ENCODE data around the gene ERBB4. TPM values are rescaled to one million over a fixed set of nuclear protein-coding genes. Genes with fewer than 3 reads are reported as not detected.
A peak's percentile ranks its signal among the peaks of the same experiment; 100 is the strongest.

ERBB4 gene
- total RNA-seq, result 9.9 TPM

- Histone ChIP-seq H3K9ac (ENCODE audit: low read depth in 1 of 3, low read length in 3 of 3) (peak within 1 kb of the TSS; percentile 73 to 90 (median 85)), H3K9me3 (ENCODE audit: control insufficient read depth in 3 of 3, low read length in 3 of 3) (no peaks in the 10 kb centered on the region), H3K4me3 (ENCODE audit: low read length in 3 of 3) (peak within 1 kb of the TSS; percentile 80 to 86 (median 82)), H3K27ac (ENCODE audit: low read depth, low read length) (peak within 1 kb of the TSS; percentile 70), H3K27me3 (ENCODE audit: control insufficient read depth in 3 of 3, insufficient read depth in 3 of 3, low read length in 3 of 3) (no peaks in the 10 kb centered on the region), H3K4me1 (ENCODE audit: control insufficient read depth in 3 of 3, insufficient read depth in 3 of 3, low read length in 3 of 3) (peaks cover 6 to 15% (median 14%) of the 10 kb centered on the region in 3 donors), H3K36me3 (ENCODE audit: control insufficient read depth in 3 of 3, insufficient read depth in 3 of 3, low read length in 3 of 3) (no peaks in the 10 kb centered on the region)
Observed at GRCh38 chr2:212538305-212539071, at the start of gene ERBB4. TSS of gene ERBB4 (minus strand) at chr2:212538802. CDS start at chr2:212538530, 272 bp downstream.

- Histone ChIP-seq H3K4me3 (ENCODE audit: low read length in 3 of 3) (no peak overlapping the region), H3K36me3 (ENCODE audit: control insufficient read depth in 3 of 3, insufficient read depth in 3 of 3, low read length in 3 of 3) (no peaks in the 10 kb centered on the region), H3K9me3 (ENCODE audit: control insufficient read depth in 3 of 3, low read length in 3 of 3) (no peaks in the 10 kb centered on the region), H3K9ac (ENCODE audit: low read depth in 1 of 3, low read length in 3 of 3) (no peak overlapping the region), H3K4me1 (ENCODE audit: control insufficient read depth in 3 of 3, insufficient read depth in 3 of 3, low read length in 3 of 3) (no peaks in the 10 kb centered on the region), H3K27me3 (ENCODE audit: control insufficient read depth in 3 of 3, insufficient read depth in 3 of 3, low read length in 3 of 3) (no peaks in the 10 kb centered on the region), H3K27ac (ENCODE audit: low read depth, low read length) (no peak overlapping the region)
Observed at GRCh38 chr2:212580117-212580516, 41.5 kb upstream of the ERBB4 start.

GRCh38 chr2:212556296-212556695, 17.7 kb upstream of the ERBB4 start:
- Histone ChIP-seq H3K9ac (ENCODE audit: low read depth in 1 of 3, low read length in 3 of 3) (no peak overlapping the region), H3K27ac (ENCODE audit: low read depth, low read length) (no peak overlapping the region), H3K27me3 (ENCODE audit: control insufficient read depth in 3 of 3, insufficient read depth in 3 of 3, low read length in 3 of 3) (no peaks in the 10 kb centered on the region), H3K4me1 (ENCODE audit: control insufficient read depth in 3 of 3, insufficient read depth in 3 of 3, low read length in 3 of 3) (no peaks in the 10 kb centered on the region), H3K36me3 (ENCODE audit: control insufficient read depth in 3 of 3, insufficient read depth in 3 of 3, low read length in 3 of 3) (no peaks in the 10 kb centered on the region), H3K4me3 (ENCODE audit: low read length in 3 of 3) (no peak overlapping the region), H3K9me3 (ENCODE audit: control insufficient read depth in 3 of 3, low read length in 3 of 3) (no peaks in the 10 kb centered on the region)

- H3K9ac ChIP-seq (ENCODE audit: low read depth in 1 of 3, low read length in 3 of 3), result no peak overlapping the region
- no peaks in the 10 kb centered on the region for H3K4me1 ChIP-seq (ENCODE audit: control insufficient read depth in 3 of 3, insufficient read depth in 3 of 3, low read length in 3 of 3)
- H3K36me3 ChIP-seq (ENCODE audit: control insufficient read depth in 3 of 3, insufficient read depth in 3 of 3, low read length in 3 of 3), result no peaks in the 10 kb centered on the region
- H3K27me3 ChIP-seq (ENCODE audit: control insufficient read depth in 3 of 3, insufficient read depth in 3 of 3, low read length in 3 of 3), result no peaks in the 10 kb centered on the region
- H3K4me3 ChIP-seq (ENCODE audit: low read length in 3 of 3), result no peak overlapping the region
- H3K27ac ChIP-seq (ENCODE audit: low read depth, low read length), result no peak overlapping the region
- no peaks in the 10 kb centered on the region for H3K9me3 ChIP-seq (ENCODE audit: control insufficient read depth in 3 of 3, low read length in 3 of 3)
Observed at GRCh38 chr2:212554233-212554632, 15.6 kb upstream of the ERBB4 start.

- H3K4me1 ChIP-seq (ENCODE audit: control insufficient read depth in 3 of 3, insufficient read depth in 3 of 3, low read length in 3 of 3), result peaks cover 0 to 4% (median 0%) of the 10 kb centered on the region in 3 donors
- H3K27ac ChIP-seq (ENCODE audit: low read depth, low read length), result no peak overlapping the region
- H3K9me3 ChIP-seq (ENCODE audit: control insufficient read depth in 3 of 3, low read length in 3 of 3), result no peaks in the 10 kb centered on the region
- H3K27me3 ChIP-seq (ENCODE audit: control insufficient read depth in 3 of 3, insufficient read depth in 3 of 3, low read length in 3 of 3), result no peaks in the 10 kb centered on the region
- no peaks in the 10 kb centered on the region for H3K36me3 ChIP-seq (ENCODE audit: control insufficient read depth in 3 of 3, insufficient read depth in 3 of 3, low read length in 3 of 3)
- H3K4me3 ChIP-seq (ENCODE audit: low read length in 3 of 3), result no peak overlapping the region
- no peak overlapping the region for H3K9ac ChIP-seq (ENCODE audit: low read depth in 1 of 3, low read length in 3 of 3)
Observed at GRCh38 chr2:212549941-212550340, 11.3 kb upstream of the ERBB4 start.

GRCh38 chr2:212549463-212549862, 10.9 kb upstream of the ERBB4 start:
- no peak overlapping the region for H3K4me3 ChIP-seq (ENCODE audit: low read length in 3 of 3)

GRCh38 chr2:212548455-212548819, 9.8 kb upstream of the ERBB4 start:
- Histone ChIP-seq H3K4me3 (ENCODE audit: low read length in 3 of 3) (no peak overlapping the region), H3K9me3 (ENCODE audit: control insufficient read depth in 3 of 3, low read length in 3 of 3) (no peaks in the 10 kb centered on the region), H3K36me3 (ENCODE audit: control insufficient read depth in 3 of 3, insufficient read depth in 3 of 3, low read length in 3 of 3) (no peaks in the 10 kb centered on the region), H3K9ac (ENCODE audit: low read depth in 1 of 3, low read length in 3 of 3) (no peak overlapping the region), H3K27ac (ENCODE audit: low read depth, low read length) (no peak overlapping the region), H3K4me1 (ENCODE audit: control insufficient read depth in 3 of 3, insufficient read depth in 3 of 3, low read length in 3 of 3) (peaks cover 0 to 4% (median 0%) of the 10 kb centered on the region in 3 donors), H3K27me3 (ENCODE audit: control insufficient read depth in 3 of 3, insufficient read depth in 3 of 3, low read length in 3 of 3) (no peaks in the 10 kb centered on the region)

More at GRCh38 chr2:212549463-212549862, 10.9 kb upstream of the ERBB4 start:
- no peak overlapping the region for H3K27ac ChIP-seq (ENCODE audit: low read depth, low read length)
- peaks cover 0 to 4% (median 0%) of the 10 kb centered on the region in 3 donors for H3K4me1 ChIP-seq (ENCODE audit: control insufficient read depth in 3 of 3, insufficient read depth in 3 of 3, low read length in 3 of 3)
- no peak overlapping the region for H3K9ac ChIP-seq (ENCODE audit: low read depth in 1 of 3, low read length in 3 of 3)
- H3K27me3 ChIP-seq (ENCODE audit: control insufficient read depth in 3 of 3, insufficient read depth in 3 of 3, low read length in 3 of 3), result no peaks in the 10 kb centered on the region
- no peaks in the 10 kb centered on the region for H3K36me3 ChIP-seq (ENCODE audit: control insufficient read depth in 3 of 3, insufficient read depth in 3 of 3, low read length in 3 of 3)
- H3K9me3 ChIP-seq (ENCODE audit: control insufficient read depth in 3 of 3, low read length in 3 of 3), result no peaks in the 10 kb centered on the region

GRCh38 chr2:212547716-212548454, 9.3 kb upstream of the ERBB4 start:
- H3K9me3 ChIP-seq (ENCODE audit: control insufficient read depth in 3 of 3, low read length in 3 of 3), result no peaks in the 10 kb centered on the region
- H3K27me3 ChIP-seq (ENCODE audit: control insufficient read depth in 3 of 3, insufficient read depth in 3 of 3, low read length in 3 of 3), result no peaks in the 10 kb centered on the region
- no peaks in the 10 kb centered on the region for H3K36me3 ChIP-seq (ENCODE audit: control insufficient read depth in 3 of 3, insufficient read depth in 3 of 3, low read length in 3 of 3)
- no peak overlapping the region for H3K9ac ChIP-seq (ENCODE audit: low read depth in 1 of 3, low read length in 3 of 3)
- H3K4me1 ChIP-seq (ENCODE audit: control insufficient read depth in 3 of 3, insufficient read depth in 3 of 3, low read length in 3 of 3), result peaks cover 0 to 4% (median 0%) of the 10 kb centered on the region in 3 donors
- H3K27ac ChIP-seq (ENCODE audit: low read depth, low read length), result no peak overlapping the region
- H3K4me3 ChIP-seq (ENCODE audit: low read length in 3 of 3), result no peak overlapping the region

GRCh38 chr2:212546669-212547068, 8.1 kb upstream of the ERBB4 start:
- Histone ChIP-seq H3K27me3 (ENCODE audit: control insufficient read depth in 3 of 3, insufficient read depth in 3 of 3, low read length in 3 of 3) (no peaks in the 10 kb centered on the region), H3K36me3 (ENCODE audit: control insufficient read depth in 3 of 3, insufficient read depth in 3 of 3, low read length in 3 of 3) (no peaks in the 10 kb centered on the region), H3K27ac (ENCODE audit: low read depth, low read length) (no peak overlapping the region), H3K9me3 (ENCODE audit: control insufficient read depth in 3 of 3, low read length in 3 of 3) (no peaks in the 10 kb centered on the region), H3K4me3 (ENCODE audit: low read length in 3 of 3) (no peak overlapping the region), H3K9ac (ENCODE audit: low read depth in 1 of 3, low read length in 3 of 3) (no peak overlapping the region), H3K4me1 (ENCODE audit: control insufficient read depth in 3 of 3, insufficient read depth in 3 of 3, low read length in 3 of 3) (peaks cover 0 to 4% (median 0%) of the 10 kb centered on the region in 3 donors)

GRCh38 chr2:212540341-212540740, 1.7 kb upstream of the ERBB4 start:
- no peak overlapping the region for H3K27ac ChIP-seq (ENCODE audit: low read depth, low read length)
- no peaks in the 10 kb centered on the region for H3K9me3 ChIP-seq (ENCODE audit: control insufficient read depth in 3 of 3, low read length in 3 of 3)
- H3K27me3 ChIP-seq (ENCODE audit: control insufficient read depth in 3 of 3, insufficient read depth in 3 of 3, low read length in 3 of 3), result no peaks in the 10 kb centered on the region
- no peaks in the 10 kb centered on the region for H3K36me3 ChIP-seq (ENCODE audit: control insufficient read depth in 3 of 3, insufficient read depth in 3 of 3, low read length in 3 of 3)
- H3K4me1 ChIP-seq (ENCODE audit: control insufficient read depth in 3 of 3, insufficient read depth in 3 of 3, low read length in 3 of 3), result peaks cover 6 to 15% (median 14%) of the 10 kb centered on the region in 3 donors
- no peak overlapping the region for H3K9ac ChIP-seq (ENCODE audit: low read depth in 1 of 3, low read length in 3 of 3)
- H3K4me3 ChIP-seq (ENCODE audit: low read length in 3 of 3), result no peak overlapping the region

Data from skeletal muscle tissue (tissue), 4 donors.